ENCODE results near the gene GRK3. TPM values are rescaled to one million over a fixed set of nuclear protein-coding genes. Genes with fewer than 3 reads are reported as not detected.

GRK3 gene
- total RNA-seq, 4 donors from 2014 or later: 0.49 to 1.1 (median 0.81) TPM

DNA sequence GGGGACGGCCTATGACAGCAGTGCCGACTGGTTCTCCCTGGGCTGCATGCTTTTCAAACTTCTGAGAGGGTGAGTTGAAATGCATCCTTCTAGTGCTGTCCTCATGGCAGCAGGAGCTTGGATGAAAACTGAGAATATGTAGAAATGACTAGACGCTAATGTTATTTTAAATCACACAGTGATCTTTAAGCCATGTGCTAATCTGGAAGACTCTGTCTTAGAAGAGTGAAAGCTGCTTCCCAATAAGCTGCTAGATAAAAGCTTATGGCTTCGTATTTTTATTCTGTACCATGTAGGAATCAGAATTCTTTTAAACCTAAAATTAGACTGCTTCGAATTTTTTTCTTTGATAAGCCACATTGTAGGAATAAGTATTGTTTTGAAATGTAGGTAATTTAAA, 130.7 kb downstream of the GRK3 start:
- Histone ChIP-seq H3K27ac (no peak overlapping the region), H3K9me3 (no peaks in the 10 kb centered on the region), H3K4me1 (peaks cover 4 to 9% of the 10 kb centered on the region in 2 donors), H3K27me3 (no peaks in the 10 kb centered on the region), H3K4me3 (no peak overlapping the region), H3K36me3 (no peaks in the 10 kb centered on the region)
- TF ChIP-seq, protein P1, sequence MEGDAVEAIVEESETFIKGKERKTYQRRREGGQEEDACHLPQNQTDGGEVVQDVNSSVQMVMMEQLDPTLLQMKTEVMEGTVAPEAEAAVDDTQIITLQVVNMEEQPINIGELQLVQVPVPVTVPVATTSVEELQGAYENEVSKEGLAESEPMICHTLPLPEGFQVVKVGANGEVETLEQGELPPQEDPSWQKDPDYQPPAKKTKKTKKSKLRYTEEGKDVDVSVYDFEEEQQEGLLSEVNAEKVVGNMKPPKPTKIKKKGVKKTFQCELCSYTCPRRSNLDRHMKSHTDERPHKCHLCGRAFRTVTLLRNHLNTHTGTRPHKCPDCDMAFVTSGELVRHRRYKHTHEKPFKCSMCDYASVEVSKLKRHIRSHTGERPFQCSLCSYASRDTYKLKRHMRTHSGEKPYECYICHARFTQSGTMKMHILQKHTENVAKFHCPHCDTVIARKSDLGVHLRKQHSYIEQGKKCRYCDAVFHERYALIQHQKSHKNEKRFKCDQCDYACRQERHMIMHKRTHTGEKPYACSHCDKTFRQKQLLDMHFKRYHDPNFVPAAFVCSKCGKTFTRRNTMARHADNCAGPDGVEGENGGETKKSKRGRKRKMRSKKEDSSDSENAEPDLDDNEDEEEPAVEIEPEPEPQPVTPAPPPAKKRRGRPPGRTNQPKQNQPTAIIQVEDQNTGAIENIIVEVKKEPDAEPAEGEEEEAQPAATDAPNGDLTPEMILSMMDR (IDR thresholded peaks at IDR 0.05 in 4 of 5, conservative IDR thresholded peaks at IDR 0.05 in 1 of 5): no peak
- no peak for TF ChIP-seq POLR2A (IDR thresholded peaks at IDR 0.05)
- in situ Hi-C loops (cut with MboI; ENCODE audit: low sequenced_read_pairs in 4 of 4): no loop called here
- DNase-seq (no peak), ATAC-seq (peak in 1 of 2 donors; percentile 31)
- intact Hi-C loops (cut with DNase I; ENCODE audit: low total_unique reads): no loop called here

DNA sequence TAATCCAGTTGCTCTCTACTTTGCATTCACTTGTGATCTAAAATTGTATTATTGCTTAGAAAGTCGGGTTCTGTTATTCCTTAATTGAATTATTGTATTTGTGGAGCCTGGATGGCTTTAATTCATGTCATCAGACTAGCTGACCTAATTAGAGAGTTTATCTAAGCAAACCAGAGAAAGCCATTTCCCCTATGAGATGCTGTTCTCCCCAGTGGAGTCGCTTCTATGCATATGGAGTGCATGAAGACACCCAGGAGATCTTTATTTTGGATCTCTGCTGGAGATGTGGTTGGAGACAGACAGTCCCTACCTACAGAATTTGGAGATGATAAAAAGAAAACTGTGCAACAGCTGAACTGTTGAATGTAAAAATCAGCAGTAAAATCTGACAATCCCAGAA, 132.3 kb downstream of the GRK3 start:
- Histone ChIP-seq H3K9me3 (no peaks in the 10 kb centered on the region), H3K4me1 (peaks cover 16 to 20% of the 10 kb centered on the region in 2 donors), H3K4me3 (no peak overlapping the region), H3K27me3 (no peaks in the 10 kb centered on the region), H3K27ac (no peak overlapping the region), H3K36me3 (no peaks in the 10 kb centered on the region)
- in situ Hi-C loops (cut with MboI; ENCODE audit: low sequenced_read_pairs in 4 of 4): no loop called here
- TF ChIP-seq, protein P1 (IDR thresholded peaks at IDR 0.05 in 4 of 5, conservative IDR thresholded peaks at IDR 0.05 in 1 of 5): no peak
- DNase-seq (no peak), ATAC-seq (no peak)
- intact Hi-C loops (cut with DNase I; ENCODE audit: low total_unique reads): no loop called here

DNA sequence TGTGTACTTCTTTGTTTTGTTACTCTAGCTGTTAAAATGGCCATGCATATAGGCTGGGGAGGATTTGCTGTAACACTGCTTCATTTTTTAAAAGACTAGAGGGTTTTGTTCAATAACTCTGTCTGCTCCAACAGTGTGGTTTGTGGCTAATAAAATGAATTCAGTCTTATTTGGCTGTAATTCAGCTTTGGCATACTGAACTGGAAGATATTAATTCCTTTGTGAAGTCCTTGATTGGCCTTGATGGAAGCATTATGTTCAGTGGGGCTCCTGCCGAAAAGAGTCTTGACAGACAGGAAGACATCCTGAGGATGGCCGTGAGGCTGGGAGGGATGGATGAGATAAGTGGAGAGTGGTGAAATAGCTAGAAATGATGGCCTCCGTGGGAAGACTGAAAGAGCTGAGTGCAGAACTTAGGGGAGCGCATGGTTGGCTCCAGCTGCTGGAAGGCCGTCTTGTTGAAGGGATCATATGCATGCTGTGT, 132.7 kb downstream of the GRK3 start:
- peaks cover 16 to 22% of the 10 kb centered on the region in 2 donors for H3K4me1 ChIP-seq
- H3K9me3 ChIP-seq: no peaks in the 10 kb centered on the region
- no peak overlapping the region for H3K4me3 ChIP-seq
- DNase-seq (no peak), ATAC-seq (no peak)
- TF ChIP-seq POLR2A (IDR thresholded peaks at IDR 0.05): no peak
- TF ChIP-seq, protein P1 (IDR thresholded peaks at IDR 0.05 in 4 of 5, conservative IDR thresholded peaks at IDR 0.05 in 1 of 5): no peak
- H3K27ac ChIP-seq: no peak overlapping the region
- in situ Hi-C loops (cut with MboI; ENCODE audit: low sequenced_read_pairs in 4 of 4): no loop called here
- no peaks in the 10 kb centered on the region for H3K27me3 ChIP-seq
- H3K36me3 ChIP-seq: no peaks in the 10 kb centered on the region
- intact Hi-C loops (cut with DNase I; ENCODE audit: low total_unique reads): no loop called here

DNA sequence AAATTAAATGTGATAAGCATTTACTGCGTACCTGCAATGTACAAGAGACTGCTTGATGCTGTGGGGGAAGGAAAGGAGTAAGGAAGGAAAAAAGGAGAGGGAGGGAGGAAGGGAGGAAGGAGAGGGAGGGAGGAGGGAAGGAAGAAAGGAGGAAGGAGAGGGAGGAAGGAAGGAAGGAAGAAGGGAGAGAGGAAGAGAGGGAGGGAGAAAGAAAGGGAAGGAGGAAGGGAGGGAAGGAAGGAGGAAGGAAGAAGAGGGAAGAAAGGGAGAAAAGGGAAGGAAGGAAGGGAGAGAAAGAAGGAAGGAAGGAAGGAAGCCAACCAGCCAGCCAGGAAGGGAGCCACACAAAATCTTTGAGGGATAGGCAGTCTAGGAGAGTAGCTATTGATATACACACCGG, 133.5 kb downstream of the GRK3 start:
- ATAC-seq (no peak), DNase-seq (no peak)
- intact Hi-C loops (cut with DNase I; ENCODE audit: low total_unique reads): no loop called here
- no peak overlapping the region for H3K4me3 ChIP-seq
- in situ Hi-C loops (cut with MboI; ENCODE audit: low sequenced_read_pairs in 4 of 4): no loop called here
- H3K27me3 ChIP-seq: no peaks in the 10 kb centered on the region
- no peaks in the 10 kb centered on the region for H3K36me3 ChIP-seq
- no peaks in the 10 kb centered on the region for H3K9me3 ChIP-seq
- TF ChIP-seq, protein P1 (IDR thresholded peaks at IDR 0.05 in 4 of 5, conservative IDR thresholded peaks at IDR 0.05 in 1 of 5): no peak
- no peak for TF ChIP-seq POLR2A (IDR thresholded peaks at IDR 0.05)
- no peak overlapping the region for H3K27ac ChIP-seq
- H3K4me1 ChIP-seq: peaks cover 12 to 14% of the 10 kb centered on the region in 2 donors

DNA sequence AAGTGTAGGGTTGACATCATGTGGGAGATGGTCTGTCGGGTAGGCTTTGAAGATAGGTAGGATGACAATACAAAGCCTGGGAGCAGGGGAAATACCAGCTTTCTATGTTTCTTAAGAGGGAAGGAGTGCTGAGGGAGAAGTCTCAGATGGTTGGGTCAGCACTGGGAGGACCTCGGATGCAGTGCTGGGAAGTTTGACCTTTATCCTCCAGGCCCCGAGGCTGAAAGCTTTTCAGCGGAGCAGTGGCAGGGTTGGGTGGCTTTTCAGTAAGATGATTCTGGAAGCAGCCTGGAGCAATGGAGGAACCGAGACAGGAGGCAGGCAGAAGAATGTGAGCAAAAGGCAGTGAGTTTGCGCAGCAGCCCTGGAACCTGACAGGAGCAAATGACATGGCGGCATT, 134.0 kb downstream of the GRK3 start:
- ATAC-seq (no peak), DNase-seq (no peak)
- in situ Hi-C loops (cut with MboI; ENCODE audit: low sequenced_read_pairs in 4 of 4): no loop called here
- Histone ChIP-seq H3K27ac (no peak overlapping the region), H3K9me3 (no peaks in the 10 kb centered on the region), H3K36me3 (no peaks in the 10 kb centered on the region), H3K4me3 (no peak overlapping the region), H3K4me1 (peaks cover 12 to 13% of the 10 kb centered on the region in 2 donors), H3K27me3 (no peaks in the 10 kb centered on the region)
- TF ChIP-seq, protein P1 (IDR thresholded peaks at IDR 0.05 in 4 of 5, conservative IDR thresholded peaks at IDR 0.05 in 1 of 5): no peak
- TF ChIP-seq POLR2A (IDR thresholded peaks at IDR 0.05): no peak
- intact Hi-C loops (cut with DNase I; ENCODE audit: low total_unique reads): no loop called here

Data from gastrocnemius medialis (tissue), 4 donors.